B cell (primary cell): ENCODE measurements around the gene USB1. TPM values are rescaled to one million over a fixed set of nuclear protein-coding genes. Genes with fewer than 3 reads are reported as not detected.
A peak's percentile ranks its signal among the peaks of the same experiment; 100 is the strongest.

ENCODE experiments used
- ATAC-seq: fragments of 200-7000 bp; cut with Tn5 transposase; one replicate; pipeline ENCODE4 v1.10.0; 2021; ENCODE audit warnings: low read depth, mild to moderate bottlenecking, moderate number of reproducible peaks, moderate library complexity
- CTCF ChIA-PET: fragments of 350-600 bp; sonication (Branson Sonifier 250); formaldehyde crosslinking; loops from one replicate; lab custom pipeline; 2021; ENCODE audit warnings: antibody characterized with exemption, inconsistent platforms; lab: Charles Lee
- POLR2A ChIA-PET: fragments of 350-600 bp; sonication (Branson Sonifier 250); formaldehyde crosslinking; loops from one replicate; lab custom pipeline; 2021; ENCODE audit warnings: antibody characterized with exemption; lab: Charles Lee
- DNase-seq: peaks from one replicate; pipeline ENCODE4 v3.0.0; 2013
- H2AFZ ChIP-seq: 2 replicates; pipeline ENCODE4 v1.6.1; 2012; ENCODE audit warnings: mild to moderate bottlenecking, low read depth, low read length; ENCODE audit not compliant: insufficient read depth, poor library complexity, severe bottlenecking
- H3K27ac ChIP-seq, 2 donors: 1 replicate in 1 of 2; 2 replicates in 1 of 2; pipeline ENCODE4 v1.5.1; 2012 to 2013; ENCODE audit warnings: low read length in 2 of 2, mild to moderate bottlenecking in 2 of 2, moderate library complexity in 1 of 2
- H3K27me3 ChIP-seq, 4 experiments: fragments of 200-600 bp in 1 of 4; sonication (generic) in 1 of 4; replicated peaks in 1 of 4; 1 replicate in 2 of 4; 2 replicates in 2 of 4; pipeline versions ENCODE4 v1.6.1 to v1.7.0; 2013 to 2016; ENCODE audit warnings: low read length in 3 of 4, mild to moderate bottlenecking in 2 of 4, mixed read lengths in 1 of 4, moderate library complexity in 1 of 4; ENCODE audit not compliant: insufficient read depth in 4 of 4, control insufficient read depth in 3 of 4; ENCODE audit errors: control extremely low read depth in 1 of 4
- H3K36me3 ChIP-seq, 2 experiments: replicated peaks in 1 of 2; 1 replicate in 1 of 2; 2 replicates in 1 of 2; pipeline versions ENCODE4 v1.6.1 to v1.7.1; 2013; ENCODE audit warnings: low read length in 1 of 2; ENCODE audit not compliant: insufficient read depth in 2 of 2, control insufficient read depth in 1 of 2; ENCODE audit errors: control extremely low read depth in 1 of 2, extremely low read depth in 1 of 2
- H3K4me1 ChIP-seq, 2 donors: fragments of 200-600 bp in 1 of 2; sonication (generic) in 1 of 2; 1 replicate in 1 of 2; 2 replicates in 1 of 2; pipeline versions ENCODE4 v1.5.1 to v1.6.1; 2013 to 2017; ENCODE audit warnings: low read length in 2 of 2; ENCODE audit not compliant: control insufficient read depth in 2 of 2, insufficient read depth in 2 of 2
- H3K4me2 ChIP-seq: replicated peaks from 2 replicates; pipeline ENCODE3; 2012; ENCODE audit warnings: mild to moderate bottlenecking, low read depth, low read length; ENCODE audit not compliant: poor library complexity, severe bottlenecking
- H3K4me3 ChIP-seq, 5 experiments: fragments of 200-600 bp in 1 of 5; sonication (generic) in 1 of 5; 1 replicate in 3 of 5; 2 replicates in 2 of 5; pipeline versions ENCODE4 v1.5.1 to v1.7.0; 2011 to 2016; ENCODE audit warnings: low read length in 4 of 5, mild to moderate bottlenecking in 4 of 5, low read depth in 2 of 5, control low read depth in 1 of 5, moderate library complexity in 1 of 5; ENCODE audit not compliant: insufficient read depth in 1 of 5; ENCODE audit errors: control extremely low read depth in 1 of 5, extremely low read depth in 1 of 5
- H3K79me2 ChIP-seq: fragments of 200-600 bp; sonication (generic); one replicate; pipeline ENCODE4 v1.6.0; 2016; ENCODE audit warnings: low read length; ENCODE audit not compliant: control insufficient read depth, insufficient read depth
- H3K9ac ChIP-seq: fragments of 200-600 bp; sonication (generic); 2 replicates; pipeline ENCODE4 v1.6.1; 2017; ENCODE audit warnings: mild to moderate bottlenecking, low read length, moderate library complexity
- H3K9me3 ChIP-seq, 3 donors: one replicate each; pipeline versions ENCODE4 v1.6.1 to v1.7.1; 2013; ENCODE audit warnings: low read length in 2 of 3; ENCODE audit not compliant: control insufficient read depth in 2 of 3, insufficient read depth in 1 of 3; ENCODE audit errors: control extremely low read depth in 1 of 3
- H4K20me1 ChIP-seq: 2 replicates; pipeline ENCODE4 v1.6.0; 2012; ENCODE audit warnings: mild to moderate bottlenecking, low read length; ENCODE audit not compliant: insufficient read depth, control insufficient read depth, poor library complexity, severe bottlenecking
- H3K27ac Mint-ChIP-seq: one replicate; pipeline ENCODE4 v1.8.0; 2021; ENCODE audit warnings: mixed read lengths
- H3K27me3 Mint-ChIP-seq: one replicate; pipeline ENCODE4 v1.8.0; 2021; ENCODE audit warnings: mixed read lengths
- H3K4me1 Mint-ChIP-seq: one replicate; pipeline ENCODE4 v1.8.0; 2021; ENCODE audit warnings: mixed read lengths
- H3K4me3 Mint-ChIP-seq: one replicate; pipeline ENCODE4 v1.8.0; 2021; ENCODE audit warnings: mixed read lengths
- H3K9me3 Mint-ChIP-seq: one replicate; pipeline ENCODE4 v1.8.0; 2022; ENCODE audit warnings: mixed read lengths; ENCODE audit not compliant: insufficient read depth
- CTCF ChIP-seq: fragments of 200-600 bp; IDR thresholded peaks from one replicate; pipeline ENCODE4 v1.8.0; 2022; ENCODE audit warnings: antibody characterized with exemption, mild to moderate bottlenecking
- EZH2 ChIP-seq: IDR thresholded peaks from 2 replicates; pipeline ENCODE4 v1.6.1; 2012; ENCODE audit warnings: borderline replicate concordance, low read depth, mild to moderate bottlenecking, moderate library complexity, low read length; ENCODE audit not compliant: insufficient read depth, poor library complexity, severe bottlenecking
- WGBS: methylation state at CpG from one replicate; pipeline ENCODE4 v1.1.5; 2013; ENCODE audit warnings: missing lambda C conversion rate; ENCODE audit not compliant: insufficient coverage; 5-methylcytosine and 5-hydroxymethylcytosine counted together
- intact Hi-C: fragments of 100-400 bp; cut with micrococcal nuclease; formaldehyde crosslinking; loops from one replicate; pipeline ENCODE4 v1.10.0; 2022
- polyA plus RNA-seq: library from polyadenylated mRNA; depleted of rRNA; stranded (reverse); fragments of >200 nt; gene quantifications from 2 replicates; pipeline ENCODE4 v1.2.3, GENCODE V29; 2012
- total RNA-seq, 2 donors: library from RNA; stranded (reverse); fragments of 120-200 nt in 1 of 2; gene quantifications; 1 replicate in 1 of 2; 2 replicates in 1 of 2; pipeline versions ENCODE4 v1.2.3 to v1.2.4, GENCODE V29; 2013 to 2022

The USB1 gene
- total and polyA plus RNA-seq, 2 donors (not counting 1 experiment from before 2014, with no cell fraction given) = 32.8 to 37.0 TPM

- POLR2A ChIA-PET = no interaction called here
- no peaks in the 10 kb centered on the region for H3K9me3 Mint-ChIP-seq
- Histone ChIP-seq H3K27ac (no peak overlapping the region), H3K79me2 (no peaks in the 10 kb centered on the region), H3K4me1 (peaks cover 21 to 26% of the 10 kb centered on the region in 2 donors), H3K27me3 (peaks cover 0 to 44% (median 11%) of the 10 kb centered on the region in 4 experiments), H3K4me3 (peak overlapping the region in 1 of 5 experiments; percentile 58), H4K20me1 (no peaks in the 10 kb centered on the region), H2AFZ (peak overlapping the region; percentile 87), H3K9ac (no peak overlapping the region), H3K36me3 (no peaks in the 10 kb centered on the region), H3K9me3 (no peaks in the 10 kb centered on the region), H3K4me2 (peak overlapping the region; percentile 98)
- peaks cover 8% of the 10 kb centered on the region for H3K4me1 Mint-ChIP-seq
- intact Hi-C loops = loop anchor here (10.0 kb wide), 1 partner anchor 457 kb away; no protein-coding TSS in a partner anchor
- TF ChIP-seq CTCF = no peak
- CTCF ChIA-PET = no interaction called here
- ATAC-seq (no peak), DNase-seq (no peak)
- H3K4me3 Mint-ChIP-seq = peak overlapping the region; percentile 66
- WGBS = 23% methylated on average over 34 of the region's 43 CpGs
- H3K27me3 Mint-ChIP-seq = peaks cover 32% of the 10 kb centered on the region
- H3K27ac Mint-ChIP-seq = no peak overlapping the region
Measured at GRCh38 chr16:58027161-58027915, 26.1 kb downstream of the USB1 start.

- intact Hi-C loops = loop anchor here (10.0 kb wide), 1 partner anchor 457 kb away; no protein-coding TSS in a partner anchor
- Histone ChIP-seq H2AFZ (no peak overlapping the region), H3K4me1 (peaks cover 21 to 26% of the 10 kb centered on the region in 2 donors), H3K9me3 (no peaks in the 10 kb centered on the region), H3K27ac (no peak overlapping the region), H3K27me3 (peaks cover 0 to 44% (median 11%) of the 10 kb centered on the region in 4 experiments), H3K79me2 (no peaks in the 10 kb centered on the region), H3K36me3 (no peaks in the 10 kb centered on the region), H4K20me1 (no peaks in the 10 kb centered on the region), H3K4me2 (no peak overlapping the region), H3K9ac (no peak overlapping the region), H3K4me3 (no peak overlapping the region)
- CTCF ChIA-PET = no interaction called here
- 99% methylated on average over 6 of the region's 8 CpGs for WGBS
- peaks cover 32% of the 10 kb centered on the region for H3K27me3 Mint-ChIP-seq
- ATAC-seq (no peak), DNase-seq (no peak)
- TF ChIP-seq EZH2 (no peak), CTCF (no peak)
- peaks cover 8% of the 10 kb centered on the region for H3K4me1 Mint-ChIP-seq
- no peaks in the 10 kb centered on the region for H3K9me3 Mint-ChIP-seq
- H3K4me3 Mint-ChIP-seq = peak overlapping the region; percentile 66
- POLR2A ChIA-PET = no interaction called here
- H3K27ac Mint-ChIP-seq = no peak overlapping the region
Measured at GRCh38 chr16:58027916-58028455, 26.8 kb downstream of the USB1 start.
